RWPE1 (cell line): ENCODE results near the gene MACROD1.
A peak's percentile ranks its signal among the peaks of the same experiment; 100 is the strongest.

ENCODE experiments used
- CTCF ChIA-PET: fragments of 350-600 bp; sonication (Branson Sonifier 250); formaldehyde crosslinking; extraction: SDS; loops from one replicate; lab custom pipeline; 2021; lab: Yijun Ruan, JAX
- POLR2A ChIA-PET: fragments of 400-600 bp; formaldehyde crosslinking; extraction: SDS; loops from one replicate; lab custom pipeline; 2020; ENCODE audit warnings: antibody characterized with exemption; ENCODE audit not compliant: low non-redundant PET; lab: Yijun Ruan, JAX
- DNase-seq: peaks from one replicate; pipeline ENCODE4 v3.0.0; 2012; ENCODE audit warnings: low spot score
- H3K27ac ChIP-seq: fragments of 450-650 bp; 2 replicates; pipeline ENCODE4 v1.5.1; 2017
- TF ChIP-seq, protein P1 (sequence below): fragments of 450-650 bp; conservative IDR thresholded peaks from 2 replicates; pipeline ENCODE4 v1.5.1; 2017; ENCODE audit warnings: low read depth, mild to moderate bottlenecking

The MACROD1 gene

GRCh38 chr11:64056861-64057260, 109.1 kb downstream of the MACROD1 start:
- H3K27ac ChIP-seq: no peak overlapping the region
- DNase-seq: no peak
- POLR2A ChIA-PET: no interaction called here
- TF ChIP-seq, protein P1, sequence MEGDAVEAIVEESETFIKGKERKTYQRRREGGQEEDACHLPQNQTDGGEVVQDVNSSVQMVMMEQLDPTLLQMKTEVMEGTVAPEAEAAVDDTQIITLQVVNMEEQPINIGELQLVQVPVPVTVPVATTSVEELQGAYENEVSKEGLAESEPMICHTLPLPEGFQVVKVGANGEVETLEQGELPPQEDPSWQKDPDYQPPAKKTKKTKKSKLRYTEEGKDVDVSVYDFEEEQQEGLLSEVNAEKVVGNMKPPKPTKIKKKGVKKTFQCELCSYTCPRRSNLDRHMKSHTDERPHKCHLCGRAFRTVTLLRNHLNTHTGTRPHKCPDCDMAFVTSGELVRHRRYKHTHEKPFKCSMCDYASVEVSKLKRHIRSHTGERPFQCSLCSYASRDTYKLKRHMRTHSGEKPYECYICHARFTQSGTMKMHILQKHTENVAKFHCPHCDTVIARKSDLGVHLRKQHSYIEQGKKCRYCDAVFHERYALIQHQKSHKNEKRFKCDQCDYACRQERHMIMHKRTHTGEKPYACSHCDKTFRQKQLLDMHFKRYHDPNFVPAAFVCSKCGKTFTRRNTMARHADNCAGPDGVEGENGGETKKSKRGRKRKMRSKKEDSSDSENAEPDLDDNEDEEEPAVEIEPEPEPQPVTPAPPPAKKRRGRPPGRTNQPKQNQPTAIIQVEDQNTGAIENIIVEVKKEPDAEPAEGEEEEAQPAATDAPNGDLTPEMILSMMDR: no peak
- CTCF ChIA-PET: no interaction called here

DNA sequence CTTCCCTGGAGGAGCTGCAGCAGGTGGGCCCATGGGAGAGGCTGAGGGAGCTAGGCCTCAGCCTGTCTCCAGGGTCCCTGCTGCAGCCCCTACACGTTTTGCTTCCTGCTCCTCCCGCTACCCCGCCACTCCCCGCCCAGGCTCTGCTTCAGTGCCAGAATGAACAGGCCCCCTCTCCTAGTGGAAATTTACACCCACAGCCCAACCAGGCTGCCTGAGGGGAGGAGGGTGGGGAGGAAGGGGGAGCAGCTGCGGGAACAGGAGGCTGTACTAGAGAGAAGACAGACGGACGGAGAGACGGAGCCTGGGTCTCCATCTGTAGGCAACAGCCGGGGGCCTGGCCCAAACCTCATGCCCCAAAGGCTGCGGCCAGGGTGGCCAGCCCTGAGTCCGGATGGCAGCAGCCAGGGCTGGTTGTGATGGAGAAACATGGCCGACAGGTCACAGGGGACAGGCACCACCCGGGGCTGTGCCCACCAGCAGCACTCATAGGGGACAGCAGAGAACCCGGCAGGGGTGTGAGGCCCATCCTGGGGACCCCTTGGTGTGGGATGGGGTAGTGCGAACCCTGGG, 109.6 kb downstream of the MACROD1 start:
- ChIA-PET POLR2A (no interaction called here), CTCF (no interaction called here)
- H3K27ac ChIP-seq: no peak overlapping the region
- no peak for DNase-seq
- TF ChIP-seq, protein P1: no peak

- TF ChIP-seq, protein P1: no peak
- ChIA-PET CTCF (no interaction called here), POLR2A (no interaction called here)
- no peak for DNase-seq
- no peak overlapping the region for H3K27ac ChIP-seq
Measured at GRCh38 chr11:64055077-64055476, 110.8 kb downstream of the MACROD1 start.

- no peak overlapping the region for H3K27ac ChIP-seq
- no peak for DNase-seq
- ChIA-PET POLR2A (no interaction called here), CTCF (no interaction called here)
- TF ChIP-seq, protein P1: no peak
Measured at GRCh38 chr11:64053699-64054098, 112.2 kb downstream of the MACROD1 start.

GRCh38 chr11:64052938-64053622, 112.8 kb downstream of the MACROD1 start:
- TF ChIP-seq, protein P1: no peak
- H3K27ac ChIP-seq: peak overlapping the region; percentile 6; the same call in 1 of the 2 replicates
- ChIA-PET POLR2A (no interaction called here), CTCF (interaction anchor here (0.6 kb wide), 1 partner anchor 64 kb away, joined by 3 read pairs; no protein-coding TSS in a partner anchor)
- DNase-seq: no peak

GRCh38 chr11:64052436-64052835, 113.5 kb downstream of the MACROD1 start:
- TF ChIP-seq, protein P1: no peak
- peak overlapping the region; percentile 6; the same call in 1 of the 2 replicates for H3K27ac ChIP-seq
- ChIA-PET CTCF (interaction anchor here (0.6 kb wide), 1 partner anchor 65 kb away, joined by 3 read pairs; no protein-coding TSS in a partner anchor), POLR2A (no interaction called here)
- no peak for DNase-seq
